Neural cell (in vitro differentiated cells): ENCODE measurements around the gene VOPP1. TPM values are rescaled to one million over a fixed set of nuclear protein-coding genes. Genes with fewer than 3 reads are reported as not detected.

ENCODE experiments used
- H2AFZ ChIP-seq: fragments of 200-600, 300-800 bp; sonication (generic), shearing (Covaris generic); 2 replicates; pipeline ENCODE4 v1.6.0; 2014; ENCODE audit warnings: low read depth, mild to moderate bottlenecking, antibody characterized with exemption, low read length, moderate library complexity
- H3F3A ChIP-seq: fragments of 200-600 bp; shearing (Covaris generic); 2 replicates; pipeline ENCODE4 v1.6.1; 2016; ENCODE audit warnings: mild to moderate bottlenecking, moderate library complexity, mixed read lengths, antibody characterized with exemption, low read length; ENCODE audit not compliant: insufficient read depth, poor library complexity, severe bottlenecking
- H3K27ac ChIP-seq: fragments of 200-600, 300-800 bp; sonication (generic), shearing (Covaris generic); 2 replicates; pipeline ENCODE4 v1.5.1; 2014; ENCODE audit warnings: mild to moderate bottlenecking, low read length, moderate library complexity
- H3K27me3 ChIP-seq: fragments of 300-800, 200-600 bp; sonication (generic), shearing (Covaris generic); 2 replicates; pipeline ENCODE4 v1.6.0; 2014; ENCODE audit warnings: mild to moderate bottlenecking, low read depth, low read length, moderate library complexity; ENCODE audit not compliant: insufficient read depth
- H3K36me3 ChIP-seq: fragments of 300-800, 200-600 bp; sonication (generic), shearing (Covaris generic); 2 replicates; pipeline ENCODE4 v1.5.1; 2014; ENCODE audit warnings: mild to moderate bottlenecking, antibody characterized with exemption, low read length, moderate library complexity; ENCODE audit not compliant: insufficient read depth
- H3K4me2 ChIP-seq: fragments of 300-800, 200-600 bp; sonication (generic), shearing (Covaris generic); 2 replicates; pipeline ENCODE4 v1.6.0; 2014; ENCODE audit warnings: mild to moderate bottlenecking, low read length
- H3K4me3 ChIP-seq: fragments of 300-800, 200-600 bp; sonication (generic), shearing (Covaris generic); 2 replicates; pipeline ENCODE4 v1.5.1; 2014; ENCODE audit warnings: mild to moderate bottlenecking, low read length, moderate library complexity
- H3K79me2 ChIP-seq: fragments of 200-600 bp; shearing (Covaris generic); replicated peaks from 2 replicates; pipeline ENCODE4 v1.6.0; 2014; ENCODE audit warnings: mild to moderate bottlenecking, low read length, moderate library complexity; ENCODE audit not compliant: insufficient read depth
- H3K9ac ChIP-seq: fragments of 300-800, 200-600 bp; sonication (generic), shearing (Covaris generic); 2 replicates; pipeline ENCODE4 v1.6.1; 2016; ENCODE audit warnings: mild to moderate bottlenecking, low read length, mixed read lengths
- H3K9me2 ChIP-seq: fragments of 200-600 bp; shearing (Covaris generic); 2 replicates; pipeline ENCODE4 v1.6.1; 2016; ENCODE audit warnings: mild to moderate bottlenecking, low read length, mixed read lengths; ENCODE audit not compliant: insufficient read depth
- H3K9me3 ChIP-seq: fragments of 200-600, 300-800 bp; sonication (generic), shearing (Covaris generic); 2 replicates; pipeline ENCODE4 v1.6.1; 2016; ENCODE audit warnings: mild to moderate bottlenecking, mixed run types, low read length, moderate library complexity, mixed read lengths
- H4K20me1 ChIP-seq: fragments of 200-600 bp; shearing (Covaris generic); 2 replicates; pipeline ENCODE4 v1.6.1; 2016; ENCODE audit warnings: mild to moderate bottlenecking, mixed run types; ENCODE audit not compliant: insufficient read depth
- CTCF ChIP-seq: fragments of 450-650 bp; IDR thresholded peaks from 2 replicates; pipeline ENCODE4 v1.5.1; 2014; ENCODE audit warnings: antibody characterized with exemption, mild to moderate bottlenecking, moderate library complexity; ENCODE audit not compliant: poor library complexity, severe bottlenecking
- EP300 ChIP-seq: fragments of 450-650 bp; conservative IDR thresholded peaks from 2 replicates; pipeline ENCODE4 v1.6.1; 2014; ENCODE audit warnings: antibody characterized with exemption, mild to moderate bottlenecking, moderate library complexity; ENCODE audit not compliant: poor library complexity, severe bottlenecking
- EZH2 ChIP-seq: fragments of 200-600, 300-800 bp; shearing (Covaris generic), sonication (generic); IDR thresholded peaks from 2 replicates; pipeline ENCODE4 v1.6.1; 2014; ENCODE audit warnings: antibody characterized with exemption, low read length, borderline replicate concordance, mild to moderate bottlenecking; ENCODE audit not compliant: insufficient read depth, poor library complexity, severe bottlenecking
- MXI1 ChIP-seq: fragments of 450-650 bp; conservative IDR thresholded peaks from 2 replicates; pipeline ENCODE4 v1.6.1; 2014; ENCODE audit warnings: antibody characterized with exemption, mild to moderate bottlenecking; ENCODE audit not compliant: poor library complexity, severe bottlenecking
- POLR2AphosphoS5 ChIP-seq: IDR thresholded peaks from 2 replicates; pipeline ENCODE4 v1.6.1; 2012
- RAD21 ChIP-seq: fragments of 450-650 bp; conservative IDR thresholded peaks from 2 replicates; pipeline ENCODE4 v1.6.1; 2014; ENCODE audit warnings: antibody characterized with exemption, mild to moderate bottlenecking, moderate library complexity
- REST ChIP-seq: IDR thresholded peaks from 2 replicates; pipeline ENCODE4 v1.6.1; 2012; ENCODE audit warnings: borderline replicate concordance
- SMC3 ChIP-seq: fragments of 450-650 bp; conservative IDR thresholded peaks from 2 replicates; pipeline ENCODE4 v1.6.1; 2014; ENCODE audit warnings: antibody characterized with exemption, mild to moderate bottlenecking, moderate library complexity; ENCODE audit not compliant: poor library complexity
- TAF1 ChIP-seq: IDR thresholded peaks from 2 replicates; pipeline ENCODE4 v1.6.1; 2012; ENCODE audit warnings: low read depth
- polyA plus RNA-seq: library from polyadenylated mRNA; depleted of rRNA; stranded (reverse); fragments of >200 nt; gene quantifications from 2 replicates; pipeline ENCODE4 v1.2.3, GENCODE V29; 2014

Gene VOPP1
- polyA plus RNA-seq, 1 donor from 2014 or later: 85.8 TPM

GRCh38 chr7:55592492-55592891 lies 20.2 kb upstream of the VOPP1 start:
- H4K20me1 ChIP-seq: no peaks in the 10 kb centered on the region
- no peaks in the 10 kb centered on the region for H3K79me2 ChIP-seq
- H3K9me3 ChIP-seq: no peaks in the 10 kb centered on the region
- no peaks in the 10 kb centered on the region for H3K36me3 ChIP-seq
- H3K4me3 ChIP-seq: no peak overlapping the region
- H3K9ac ChIP-seq: no peak overlapping the region
- H3K9me2 ChIP-seq: no peaks in the 10 kb centered on the region
- H2AFZ ChIP-seq: no peak overlapping the region
- no peak for TF ChIP-seq RAD21
- no peak for TF ChIP-seq REST
- TF ChIP-seq SMC3: no peak
- TF ChIP-seq EP300: no peak
- TF ChIP-seq TAF1: no peak
- TF ChIP-seq EZH2: no peak
- TF ChIP-seq MXI1: no peak
- TF ChIP-seq POLR2AphosphoS5: no peak
- TF ChIP-seq CTCF: no peak
- H3K27ac ChIP-seq: no peak overlapping the region
- H3F3A ChIP-seq: no peaks in the 10 kb centered on the region
- H3K27me3 ChIP-seq: no peaks in the 10 kb centered on the region
- no peak overlapping the region for H3K4me2 ChIP-seq

- Histone ChIP-seq H3K36me3 (no peaks in the 10 kb centered on the region), H4K20me1 (no peaks in the 10 kb centered on the region), H3K79me2 (no peaks in the 10 kb centered on the region), H3K27ac (no peak overlapping the region), H3K9me2 (no peaks in the 10 kb centered on the region), H2AFZ (no peak overlapping the region), H3K27me3 (no peaks in the 10 kb centered on the region), H3K4me2 (no peak overlapping the region), H3K9me3 (no peaks in the 10 kb centered on the region), H3K4me3 (no peak overlapping the region), H3K9ac (no peak overlapping the region), H3F3A (no peaks in the 10 kb centered on the region)
- no peak for TF ChIP-seq CTCF
- TF ChIP-seq RAD21: no peak
- TF ChIP-seq SMC3: no peak
- no peak for TF ChIP-seq EZH2
- no peak for TF ChIP-seq MXI1
- TF ChIP-seq REST: no peak
- TF ChIP-seq POLR2AphosphoS5: no peak
- TF ChIP-seq EP300: no peak
- no peak for TF ChIP-seq TAF1
These were observed 19.1 kb upstream of the VOPP1 start for GRCh38 chr7:55591282-55591931.
